Endothelial cell (in vitro differentiated cells): ENCODE data around the gene CFAP57. TPM values are rescaled to one million over a fixed set of nuclear protein-coding genes. Genes with fewer than 3 reads are reported as not detected.

Source experiments
- DNase-seq: peaks from one replicate; pipeline ENCODE4 v3.0.0; 2021; ENCODE audit warnings: low spot score
- H3K27ac Mint-ChIP-seq: one replicate; pipeline ENCODE4 v1.8.0; 2021; ENCODE audit warnings: mixed read lengths, inconsistent platforms; ENCODE audit not compliant: unreplicated experiment
- H3K27me3 Mint-ChIP-seq: one replicate; pipeline ENCODE4 v1.8.0; 2021; ENCODE audit warnings: mild to moderate bottlenecking, moderate library complexity, mixed read lengths, inconsistent platforms; ENCODE audit not compliant: unreplicated experiment
- H3K36me3 Mint-ChIP-seq: one replicate; pipeline ENCODE4 v1.8.0; 2021; ENCODE audit warnings: mild to moderate bottlenecking, low read depth, mixed read lengths, inconsistent platforms; ENCODE audit not compliant: unreplicated experiment
- H3K4me1 Mint-ChIP-seq: one replicate; pipeline ENCODE4 v1.8.0; 2021; ENCODE audit warnings: mild to moderate bottlenecking, mixed read lengths, inconsistent platforms; ENCODE audit not compliant: unreplicated experiment
- H3K4me3 Mint-ChIP-seq: one replicate; pipeline ENCODE4 v1.8.0; 2021; ENCODE audit warnings: mild to moderate bottlenecking, mixed read lengths, inconsistent platforms; ENCODE audit not compliant: unreplicated experiment
- H3K9me3 Mint-ChIP-seq: one replicate; pipeline ENCODE4 v1.8.0; 2021; ENCODE audit warnings: mixed read lengths, inconsistent platforms; ENCODE audit not compliant: unreplicated experiment
- total RNA-seq: library from RNA; stranded (reverse); fragmentation: NEBNext Ultra II Directional; extraction: Animal tissue kit (Norgen Biotek cat#: 25700); gene quantifications from one replicate; pipeline ENCODE4 v1.2.1, GENCODE V29; 2021; ENCODE audit not compliant: unreplicated experiment
- TF ChIP-seq, protein P1 (sequence below): fragments of 200-600 bp; sonication (generic); IDR thresholded peaks from one replicate; pipeline ENCODE4 v1.5.0; 2021; ENCODE audit warnings: antibody characterized with exemption; ENCODE audit not compliant: unreplicated experiment

The CFAP57 gene
- total RNA-seq, 1 donor from 2014 or later, result 0.49 TPM

DNA sequence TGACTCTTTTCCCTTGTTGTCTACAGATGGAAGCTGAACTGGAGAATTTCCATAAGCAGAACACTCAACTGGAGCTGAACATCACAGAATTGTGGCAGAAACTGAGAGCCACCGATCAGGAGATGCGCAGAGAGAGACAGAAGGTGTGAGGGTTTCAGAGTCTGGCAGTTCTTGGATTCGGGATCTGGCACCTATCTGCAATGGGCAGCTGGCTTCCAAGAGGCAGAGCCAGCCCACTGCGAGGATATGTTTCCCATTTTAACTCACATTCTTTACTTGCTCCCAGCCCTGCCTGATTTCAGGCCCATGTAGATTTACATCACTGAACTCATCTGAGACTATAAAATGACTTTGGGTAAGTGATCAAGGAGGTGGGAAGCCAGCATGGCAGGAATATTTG, 60.4 kb downstream of the CFAP57 start:
- Mint-ChIP-seq H3K4me3 (no peak overlapping the region), H3K27ac (no peak overlapping the region), H3K9me3 (no peaks in the 10 kb centered on the region), H3K36me3 (no peaks in the 10 kb centered on the region), H3K4me1 (no peaks in the 10 kb centered on the region), H3K27me3 (peaks cover 5% of the 10 kb centered on the region)
- no peak for DNase-seq
- TF ChIP-seq, protein P1, sequence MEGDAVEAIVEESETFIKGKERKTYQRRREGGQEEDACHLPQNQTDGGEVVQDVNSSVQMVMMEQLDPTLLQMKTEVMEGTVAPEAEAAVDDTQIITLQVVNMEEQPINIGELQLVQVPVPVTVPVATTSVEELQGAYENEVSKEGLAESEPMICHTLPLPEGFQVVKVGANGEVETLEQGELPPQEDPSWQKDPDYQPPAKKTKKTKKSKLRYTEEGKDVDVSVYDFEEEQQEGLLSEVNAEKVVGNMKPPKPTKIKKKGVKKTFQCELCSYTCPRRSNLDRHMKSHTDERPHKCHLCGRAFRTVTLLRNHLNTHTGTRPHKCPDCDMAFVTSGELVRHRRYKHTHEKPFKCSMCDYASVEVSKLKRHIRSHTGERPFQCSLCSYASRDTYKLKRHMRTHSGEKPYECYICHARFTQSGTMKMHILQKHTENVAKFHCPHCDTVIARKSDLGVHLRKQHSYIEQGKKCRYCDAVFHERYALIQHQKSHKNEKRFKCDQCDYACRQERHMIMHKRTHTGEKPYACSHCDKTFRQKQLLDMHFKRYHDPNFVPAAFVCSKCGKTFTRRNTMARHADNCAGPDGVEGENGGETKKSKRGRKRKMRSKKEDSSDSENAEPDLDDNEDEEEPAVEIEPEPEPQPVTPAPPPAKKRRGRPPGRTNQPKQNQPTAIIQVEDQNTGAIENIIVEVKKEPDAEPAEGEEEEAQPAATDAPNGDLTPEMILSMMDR, result no peak

DNA sequence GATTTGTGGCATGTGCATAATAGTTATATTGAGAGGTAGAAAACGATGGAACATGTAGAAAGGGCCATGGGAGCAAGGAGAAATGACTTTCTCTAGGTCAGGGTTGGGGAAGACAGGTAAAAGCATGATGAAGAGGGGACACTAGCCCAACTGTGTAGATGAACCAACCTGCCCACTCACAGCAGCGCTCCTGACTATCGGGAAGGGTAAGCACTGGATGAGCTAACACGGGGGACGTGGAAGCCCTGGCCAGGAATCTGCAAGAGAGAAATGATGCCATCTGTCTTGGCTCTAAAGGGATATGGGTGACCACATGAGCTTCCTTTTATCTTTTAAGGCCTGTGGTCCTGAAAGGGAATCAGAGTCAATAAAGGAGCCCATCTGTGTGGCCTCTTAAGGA, 61.5 kb downstream of the CFAP57 start:
- peak overlapping the region; percentile 53 for H3K4me3 Mint-ChIP-seq
- no peak for DNase-seq
- TF ChIP-seq, protein P1, result no peak
- H3K27me3 Mint-ChIP-seq, result peaks cover 4% of the 10 kb centered on the region
- H3K36me3 Mint-ChIP-seq, result no peaks in the 10 kb centered on the region
- H3K4me1 Mint-ChIP-seq, result peaks cover 5% of the 10 kb centered on the region
- peak overlapping the region; percentile 62 for H3K27ac Mint-ChIP-seq
- H3K9me3 Mint-ChIP-seq, result no peaks in the 10 kb centered on the region

DNA sequence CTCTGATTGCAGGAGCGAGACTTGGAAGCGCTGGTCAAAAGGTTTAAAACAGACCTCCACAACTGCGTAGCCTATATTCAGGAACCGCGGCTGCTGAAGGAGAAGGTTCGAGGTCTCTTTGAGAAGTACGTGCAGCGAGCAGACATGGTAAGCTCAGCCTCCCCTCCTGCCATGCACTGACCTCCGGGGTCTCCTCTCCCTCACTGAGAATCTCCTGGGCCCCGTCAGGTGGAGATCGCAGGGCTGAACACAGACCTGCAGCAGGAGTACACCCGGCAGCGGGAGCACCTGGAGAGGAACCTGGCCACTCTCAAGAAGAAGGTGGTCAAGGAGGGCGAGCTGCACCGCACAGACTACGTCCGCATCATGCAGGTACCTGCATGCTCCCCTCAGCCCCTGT, 62.1 kb downstream of the CFAP57 start:
- Mint-ChIP-seq H3K27ac (no peak overlapping the region), H3K9me3 (no peaks in the 10 kb centered on the region), H3K4me1 (peaks cover 8% of the 10 kb centered on the region), H3K4me3 (no peak overlapping the region), H3K27me3 (peaks cover 4% of the 10 kb centered on the region), H3K36me3 (no peaks in the 10 kb centered on the region)
- no peak for DNase-seq
- TF ChIP-seq, protein P1, result no peak

DNA sequence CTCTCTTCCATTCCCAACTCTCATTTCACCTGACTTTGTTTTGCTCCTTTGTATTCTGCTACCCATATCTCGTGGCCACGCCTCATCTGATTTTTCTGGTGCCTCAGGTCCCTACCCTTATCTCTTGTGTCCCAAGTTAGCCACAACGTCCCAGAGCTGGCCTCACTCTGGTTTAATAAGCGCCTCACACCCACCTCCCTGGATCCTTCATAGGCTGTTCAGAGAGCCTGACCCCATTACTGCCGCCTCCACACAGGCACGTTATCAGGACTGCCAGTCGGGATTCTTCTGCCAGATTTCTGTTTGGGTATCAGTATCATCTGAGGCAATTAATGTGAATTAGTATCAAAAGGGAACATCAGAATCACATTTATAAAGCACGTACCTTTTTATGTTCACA, 62.9 kb downstream of the CFAP57 start:
- Mint-ChIP-seq H3K9me3 (no peaks in the 10 kb centered on the region), H3K4me1 (peaks cover 8% of the 10 kb centered on the region), H3K36me3 (no peaks in the 10 kb centered on the region), H3K27me3 (peaks cover 5% of the 10 kb centered on the region), H3K4me3 (peak overlapping the region; percentile 13), H3K27ac (no peak overlapping the region)
- TF ChIP-seq, protein P1, result no peak
- no peak for DNase-seq

DNA sequence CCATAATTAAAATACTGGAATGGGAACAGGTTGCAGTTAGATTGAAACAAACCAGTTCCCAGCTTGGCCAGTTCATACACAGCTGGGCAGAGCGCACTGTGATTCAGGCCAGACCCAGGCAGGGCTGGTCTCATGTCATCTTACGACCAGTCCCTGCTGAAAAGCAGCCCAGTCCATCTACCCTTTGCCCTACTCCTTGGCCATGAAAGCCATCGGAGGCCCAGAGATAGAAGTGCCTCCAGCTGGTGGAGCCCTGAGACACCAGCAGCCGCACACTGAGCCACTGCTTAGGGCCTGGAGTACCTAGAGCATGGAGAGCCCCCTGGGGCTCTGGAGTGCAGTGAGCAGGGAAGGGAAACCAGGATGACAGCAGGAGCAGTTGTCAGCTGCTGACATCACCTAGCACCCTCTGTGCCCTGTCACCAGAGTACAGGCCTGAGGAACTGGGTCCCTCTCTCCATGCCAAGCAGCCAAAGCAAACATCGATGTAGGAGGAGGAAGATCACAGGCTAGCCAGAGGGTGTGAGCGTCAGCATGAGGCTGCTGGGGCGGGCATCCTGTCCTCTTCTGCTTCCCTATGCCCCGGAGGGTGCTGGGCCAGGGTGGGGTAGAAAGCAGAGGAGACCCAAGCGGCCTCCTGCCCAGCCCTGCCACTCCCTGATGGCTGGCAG, 63.5 kb downstream of the CFAP57 start:
- no peak for DNase-seq
- TF ChIP-seq, protein P1, result no peak
- H3K36me3 Mint-ChIP-seq, result no peaks in the 10 kb centered on the region
- H3K27me3 Mint-ChIP-seq, result peaks cover 5% of the 10 kb centered on the region
- no peak overlapping the region for H3K27ac Mint-ChIP-seq
- H3K4me3 Mint-ChIP-seq, result no peak overlapping the region
- H3K4me1 Mint-ChIP-seq, result peaks cover 8% of the 10 kb centered on the region
- no peaks in the 10 kb centered on the region for H3K9me3 Mint-ChIP-seq
